ENCODE measurements around the gene C2CD4C.
"Not testable (repeated sequence)": the region's sequence is repeated elsewhere in the genome, so short reads cannot be mapped to it uniquely, and the experiment has no call there.

C2CD4C gene

DNA sequence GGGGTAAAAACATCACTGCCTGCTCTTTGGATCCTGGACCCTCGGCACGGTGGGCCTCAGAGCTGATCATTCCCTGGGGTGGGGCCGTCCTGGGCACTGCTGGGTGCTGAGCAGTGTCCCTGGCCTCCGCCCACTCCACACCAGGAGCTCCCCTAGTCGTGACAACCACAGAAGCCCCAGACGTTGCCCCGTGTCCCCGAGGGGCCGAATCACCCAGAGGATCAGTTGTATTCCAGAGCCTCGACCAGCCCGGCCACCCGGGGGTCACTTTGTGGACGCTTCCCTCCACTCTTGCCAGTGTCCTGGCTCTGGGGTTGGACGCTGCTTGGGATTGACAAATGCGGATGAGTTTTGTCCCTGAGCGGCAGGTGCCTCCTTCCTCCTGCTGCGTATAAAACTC lies 10.2 kb downstream of the C2CD4C start:
- no peak for DNase-seq (ENCODE audit: low read depth)

DNA sequence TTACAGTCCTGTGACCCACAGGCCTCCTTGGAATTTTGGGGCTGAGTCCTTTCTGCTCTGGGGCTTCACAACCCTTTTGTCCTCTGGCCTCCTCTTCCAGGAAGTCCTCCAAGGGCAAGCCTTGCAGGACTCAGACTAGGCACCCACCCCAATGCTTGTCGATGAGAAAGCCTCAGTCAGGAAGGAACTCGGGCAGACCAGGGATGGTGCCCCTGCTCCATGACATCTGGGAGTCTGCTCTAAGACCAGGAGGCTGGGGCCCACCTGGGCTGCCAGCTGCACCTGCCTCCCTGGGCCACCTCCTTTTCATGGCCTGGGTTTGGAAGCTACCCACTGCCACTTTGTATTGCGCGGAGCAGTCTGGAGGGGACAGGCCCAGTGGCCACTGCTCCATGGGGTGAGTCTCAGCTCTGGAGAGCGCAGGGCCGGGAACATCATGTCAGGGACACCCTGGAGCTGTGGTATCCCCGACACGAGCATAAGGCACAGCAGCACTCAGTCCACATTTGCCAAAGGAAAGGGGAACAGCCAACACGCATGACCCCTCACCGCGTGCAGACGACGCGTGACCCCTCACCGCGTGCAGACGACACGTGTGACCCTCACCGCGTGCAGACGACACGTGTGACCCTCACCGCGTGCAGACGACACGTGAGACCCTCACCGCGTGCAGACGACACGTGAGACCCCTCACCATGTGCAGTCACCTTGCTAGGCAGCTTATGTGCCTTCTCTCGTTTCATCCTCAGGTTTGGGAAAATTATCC lies 10.8 kb downstream of the C2CD4C start:
- DNase-seq (ENCODE audit: low read depth) = no peak

DNA sequence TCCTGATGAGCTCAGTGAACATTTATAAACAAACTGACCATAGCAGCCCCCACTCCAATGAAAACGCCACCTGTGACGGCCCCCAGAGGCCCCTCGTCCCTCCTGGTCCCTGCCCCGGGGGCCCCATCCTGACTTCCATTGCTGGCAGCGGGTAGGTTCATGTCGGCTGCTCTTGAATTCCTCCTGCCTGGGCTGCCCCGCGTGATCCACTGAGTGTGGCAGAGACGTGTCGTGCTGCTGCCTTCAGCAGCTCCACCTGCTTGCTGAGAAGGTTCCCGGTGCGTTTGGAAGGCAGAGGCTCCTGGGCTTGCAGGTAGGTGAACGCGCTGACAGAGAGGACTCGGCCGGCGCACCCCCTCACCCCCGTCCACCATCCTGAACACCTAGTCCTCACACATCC lies 11.6 kb downstream of the C2CD4C start:
- no peak for DNase-seq (ENCODE audit: low read depth)

DNA sequence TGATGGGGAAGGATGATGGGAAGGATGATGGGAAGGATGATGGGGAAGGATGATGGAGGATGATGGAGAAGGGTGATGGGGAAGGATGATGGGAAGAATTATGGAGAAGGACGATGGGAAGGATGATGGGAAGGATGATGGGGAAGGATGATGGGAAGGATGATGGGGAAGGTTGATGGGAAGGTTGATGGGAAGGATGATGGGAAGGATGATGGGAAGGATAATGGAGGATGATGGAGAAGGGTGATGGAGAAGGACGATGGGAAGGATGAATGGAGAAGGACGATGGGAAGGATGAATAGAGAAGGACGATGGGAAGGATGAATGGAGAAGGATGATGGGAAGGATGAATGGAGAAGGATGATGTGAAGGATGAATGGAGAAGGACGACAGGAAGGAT lies 13.5 kb downstream of the C2CD4C start:
- no peak for DNase-seq (ENCODE audit: low read depth)

GRCh38 chr19:394857-395256 lies 14.1 kb downstream of the C2CD4C start:
- DNase-seq (ENCODE audit: low read depth) = not testable (repeated sequence)

DNA sequence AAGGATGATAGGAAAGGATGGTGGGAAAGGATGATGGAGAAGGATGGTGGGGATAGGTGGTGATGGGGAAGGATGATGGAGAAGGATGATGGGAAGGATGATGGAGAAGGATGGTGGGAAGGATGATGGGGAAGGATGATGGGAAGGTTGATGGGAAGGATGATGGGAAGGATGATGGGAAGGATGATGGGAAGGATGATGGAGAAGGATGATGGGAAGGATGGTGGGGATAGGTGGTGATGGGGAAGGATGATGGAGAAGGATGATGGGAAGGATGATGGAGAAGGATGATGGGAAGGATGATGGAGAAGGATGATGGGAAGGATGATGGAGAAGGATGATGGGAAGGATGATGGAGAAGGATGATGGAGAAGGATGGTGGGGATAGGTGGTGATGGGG lies 15.4 kb downstream of the C2CD4C start:
- DNase-seq (ENCODE audit: low read depth) = not testable (repeated sequence)

DNA sequence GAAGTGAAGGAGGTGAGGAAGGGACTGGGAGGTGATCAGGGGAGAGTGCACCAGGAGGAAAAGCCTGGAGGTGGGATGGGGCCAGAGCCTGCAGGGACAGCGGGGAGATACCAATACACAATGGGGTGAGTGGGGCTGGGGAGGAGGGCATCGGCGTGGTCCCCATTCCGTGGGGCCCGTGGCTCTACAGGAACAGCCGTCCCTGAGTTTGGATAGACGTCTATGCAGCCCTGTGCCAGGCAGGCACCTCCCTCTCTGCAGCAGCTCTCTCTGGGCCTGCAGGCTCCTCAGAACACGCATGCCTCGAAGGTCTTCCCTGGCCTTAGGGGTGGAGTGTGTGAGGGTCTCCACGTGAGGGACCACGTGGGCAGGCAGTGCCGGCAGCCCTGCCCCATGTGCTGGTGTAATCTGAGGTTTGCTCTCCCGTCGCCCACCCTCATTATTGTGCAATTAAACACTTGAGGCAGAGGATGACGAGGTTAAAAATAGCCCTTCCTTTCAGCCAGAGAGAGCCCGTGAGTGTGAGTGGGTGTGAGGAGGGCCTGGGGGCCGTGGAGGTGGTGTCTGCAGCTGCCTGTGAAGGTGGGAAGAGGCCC lies 16.5 kb downstream of the C2CD4C start:
- no peak for DNase-seq (ENCODE audit: low read depth)

DNA sequence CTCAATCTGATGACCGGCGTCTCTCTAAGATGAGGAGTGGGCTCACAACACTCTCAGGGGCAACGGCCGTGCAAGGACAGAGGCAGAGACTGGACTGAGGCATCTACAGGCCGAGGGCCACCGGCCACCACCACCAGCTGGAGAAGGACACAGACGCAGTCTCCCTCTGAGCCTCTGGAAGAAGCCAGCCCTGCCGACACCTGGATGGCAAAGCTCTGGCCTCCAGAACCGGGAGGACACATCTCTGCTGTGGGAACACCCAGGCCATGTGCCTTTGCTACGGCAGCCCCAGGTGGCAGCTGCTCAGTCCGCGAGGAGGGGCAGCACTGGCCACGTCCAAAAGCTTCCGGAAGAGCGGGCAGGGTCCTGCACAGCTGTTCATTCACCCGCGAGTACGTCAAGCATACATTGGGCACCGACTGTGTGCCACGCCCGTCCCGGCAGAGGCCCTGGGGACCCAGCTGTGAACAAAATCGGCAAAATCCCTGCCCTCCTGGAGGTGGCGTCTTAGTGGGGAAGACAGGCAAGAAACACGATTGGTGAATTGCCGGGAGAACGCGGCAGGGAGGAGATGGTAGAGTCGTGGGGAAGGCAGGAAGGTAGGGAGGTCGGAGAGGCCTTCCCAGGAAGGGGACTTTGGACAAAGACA lies 17.1 kb downstream of the C2CD4C start:
- DNase-seq (ENCODE audit: low read depth) = no peak

GRCh38 chr19:391207-391557 lies 17.8 kb downstream of the C2CD4C start:
- DNase-seq (ENCODE audit: low read depth) = no peak

DNA sequence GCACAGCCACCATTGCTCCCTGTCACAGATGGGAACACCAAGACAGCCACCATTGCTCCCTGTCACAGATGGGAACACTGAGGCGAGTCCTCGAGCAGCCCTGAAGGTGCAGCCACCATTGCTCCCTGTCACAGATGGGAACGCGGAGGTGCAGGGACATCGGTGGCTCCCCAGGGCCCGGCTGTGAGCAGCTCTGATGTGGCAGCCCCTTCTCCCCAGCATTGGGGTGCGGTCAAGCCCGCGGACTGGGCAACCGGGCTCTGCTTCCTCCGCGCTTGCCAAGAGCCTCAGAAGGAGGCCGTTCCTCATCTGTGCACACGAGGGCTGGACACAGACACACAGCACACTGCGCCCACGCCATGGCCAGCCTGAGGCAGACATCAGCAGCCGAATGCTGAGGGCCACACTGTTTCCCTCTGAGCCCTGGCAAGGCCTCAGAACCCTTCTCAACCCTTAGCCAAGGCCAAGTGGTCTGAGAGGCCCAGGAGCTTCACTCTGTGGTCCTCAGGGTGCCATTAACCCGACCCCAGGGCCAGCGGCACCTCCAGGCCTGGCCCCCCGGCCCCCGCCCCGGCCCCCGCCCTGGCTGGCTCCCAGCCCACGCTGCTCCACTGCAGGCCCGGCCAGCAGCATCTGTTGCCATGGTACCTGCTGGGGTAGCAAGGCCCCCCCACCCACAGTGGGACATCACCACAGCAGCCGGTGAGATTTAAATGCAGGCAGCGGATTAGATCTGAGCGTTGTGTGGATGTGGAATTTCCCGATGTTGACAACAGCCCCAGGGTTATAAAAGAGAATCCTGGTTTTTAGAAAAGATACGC lies 18.4 kb downstream of the C2CD4C start:
- DNase-seq (ENCODE audit: low read depth) = no peak

DNA sequence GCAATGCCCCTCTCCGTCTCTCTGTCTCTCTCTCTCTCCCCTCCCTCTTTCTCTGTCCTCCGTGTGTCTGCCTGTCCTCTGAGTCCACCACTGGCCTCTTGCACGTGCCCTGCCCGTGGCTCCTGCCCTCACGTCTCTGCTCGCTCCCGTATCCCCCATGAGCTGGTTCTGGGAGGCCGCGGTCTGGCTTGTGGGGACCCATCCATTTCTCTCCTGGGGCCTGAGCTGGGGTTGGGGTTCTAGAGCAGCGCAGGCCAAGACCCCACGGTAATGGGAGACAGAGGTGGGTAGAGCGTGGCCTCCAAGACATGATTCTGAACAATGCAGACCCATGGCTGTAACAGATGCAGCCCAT lies 19.0 kb downstream of the C2CD4C start:
- DNase-seq (ENCODE audit: low read depth) = no peak

- no peak for DNase-seq (ENCODE audit: low read depth)
These were observed 19.6 kb downstream of the C2CD4C start for GRCh38 chr19:389255-389934.

GRCh38 chr19:388691-389090 lies 20.3 kb downstream of the C2CD4C start:
- DNase-seq (ENCODE audit: low read depth) = no peak

- DNase-seq (ENCODE audit: low read depth) = no peak
These were observed 21.2 kb downstream of the C2CD4C start for GRCh38 chr19:387777-388176.

- DNase-seq (ENCODE audit: low read depth) = not testable (repeated sequence)
These were observed 22.2 kb downstream of the C2CD4C start for GRCh38 chr19:386632-387301.

- DNase-seq (ENCODE audit: low read depth) = not testable (repeated sequence)
These were observed 22.8 kb downstream of the C2CD4C start for GRCh38 chr19:386189-386588.

GRCh38 chr19:384799-385169 lies 24.2 kb downstream of the C2CD4C start:
- no peak for DNase-seq (ENCODE audit: low read depth)

DNA sequence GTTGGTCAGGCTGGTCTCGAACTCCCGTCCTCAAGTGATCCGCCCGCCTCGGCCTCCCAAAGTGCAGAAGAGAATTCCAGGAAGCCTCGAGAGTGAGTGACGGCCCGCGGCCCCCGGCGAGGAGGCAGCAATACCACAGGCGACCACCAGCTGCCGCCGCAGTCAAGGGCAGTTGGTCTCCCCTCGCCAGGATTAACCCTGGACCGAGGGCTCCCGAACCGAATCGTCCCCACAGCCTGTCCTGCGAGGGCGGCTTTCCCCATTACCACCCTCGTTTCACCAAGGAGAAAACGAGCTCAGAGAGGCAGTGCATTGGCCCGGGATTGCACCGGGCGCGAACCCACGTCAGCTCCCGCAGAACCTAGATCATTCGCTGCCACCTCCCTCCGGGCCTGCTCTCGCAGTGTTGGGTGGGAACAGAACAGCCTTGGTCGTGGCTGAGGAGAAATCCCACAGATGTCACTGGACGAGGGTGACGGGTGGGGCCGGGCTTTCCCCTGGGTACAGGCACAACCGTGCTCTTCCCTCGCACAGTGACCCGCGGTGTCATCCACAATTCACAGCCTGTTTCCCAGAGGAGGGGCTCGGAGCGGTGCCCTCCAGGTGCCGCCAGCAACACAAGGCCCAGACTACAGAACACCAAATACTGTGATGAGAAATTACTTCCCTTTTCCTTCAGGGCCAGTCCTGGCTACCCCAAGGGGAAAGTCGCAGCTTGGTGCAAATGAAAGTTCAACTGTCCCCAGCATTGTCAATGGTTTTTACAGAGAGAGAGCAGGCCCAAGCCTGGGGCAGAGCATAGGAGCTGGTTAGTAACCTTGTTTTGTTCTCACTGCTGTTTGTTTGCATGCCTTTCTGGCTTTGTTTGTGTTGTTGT lies 24.8 kb downstream of the C2CD4C start:
- no peak for DNase-seq (ENCODE audit: low read depth)

DNA sequence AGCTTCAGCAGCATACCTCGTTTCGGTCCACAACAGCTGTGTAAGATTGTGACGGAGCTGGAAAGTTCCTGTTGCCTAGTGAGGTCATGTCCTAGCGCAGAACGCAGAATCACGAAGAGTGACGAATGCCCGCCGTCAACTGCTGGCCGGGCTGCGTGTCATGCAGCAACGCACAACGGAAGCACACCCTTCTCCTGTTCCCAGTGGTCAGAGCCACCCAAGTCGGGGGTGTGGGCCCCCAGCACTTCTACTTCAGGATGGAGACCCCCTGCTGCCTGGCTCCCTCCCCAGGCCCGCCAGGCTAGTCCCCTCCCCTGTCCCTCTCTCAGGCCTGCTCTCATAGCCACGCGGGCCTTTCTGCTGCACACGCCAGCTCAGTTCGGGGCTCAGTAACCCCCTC lies 25.9 kb downstream of the C2CD4C start:
- no peak for DNase-seq (ENCODE audit: low read depth)

DNA sequence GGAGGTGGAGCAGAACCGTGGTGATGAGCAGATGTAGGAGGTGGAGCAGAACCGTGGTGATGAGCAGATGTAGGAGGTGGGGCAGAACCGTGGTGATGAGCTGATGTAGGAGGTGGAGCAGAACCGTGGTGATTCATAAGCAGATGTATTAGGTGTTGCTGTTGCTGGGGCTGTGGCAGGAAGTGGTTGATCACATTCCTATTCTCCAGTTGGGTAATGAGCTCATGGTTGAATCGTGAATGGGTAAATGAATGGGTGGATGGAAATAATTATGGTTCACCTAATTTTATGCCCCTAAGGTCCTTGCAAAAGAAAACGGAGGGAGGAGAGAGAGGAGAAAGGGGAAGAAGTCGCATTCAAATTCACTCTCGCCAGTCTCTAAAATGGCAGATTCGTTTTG lies 26.4 kb downstream of the C2CD4C start:
- peak; percentile 15 for DNase-seq (ENCODE audit: low read depth)

GRCh38 chr19:381901-382300 lies 27.0 kb downstream of the C2CD4C start:
- DNase-seq (ENCODE audit: low read depth) = peak; percentile 8

Data from activated T-cell treated with anti-CD3 and anti-CD28 coated beads for 48 hours (primary cell).